Lower leg skin (tissue), 3 donors: Measurements from ENCODE around the gene PLEKHG2.

Experiments
- POLR2A ChIP-seq, 2 donors: fragments of 450-650 bp; IDR thresholded peaks; one replicate each; pipeline ENCODE4 v1.6.1; 2016 to 2017; ENCODE audit warnings: antibody characterized with exemption in 2 of 2, mild to moderate bottlenecking in 1 of 2, moderate library complexity in 1 of 2
- TF ChIP-seq, protein P1 (sequence below), 3 donors: fragments of 450-650 bp; IDR thresholded peaks; one replicate each; pipeline ENCODE4 v1.5.1; 2016; ENCODE audit warnings: antibody characterized with exemption in 3 of 3, mild to moderate bottlenecking in 3 of 3, moderate library complexity in 2 of 3

DNA sequence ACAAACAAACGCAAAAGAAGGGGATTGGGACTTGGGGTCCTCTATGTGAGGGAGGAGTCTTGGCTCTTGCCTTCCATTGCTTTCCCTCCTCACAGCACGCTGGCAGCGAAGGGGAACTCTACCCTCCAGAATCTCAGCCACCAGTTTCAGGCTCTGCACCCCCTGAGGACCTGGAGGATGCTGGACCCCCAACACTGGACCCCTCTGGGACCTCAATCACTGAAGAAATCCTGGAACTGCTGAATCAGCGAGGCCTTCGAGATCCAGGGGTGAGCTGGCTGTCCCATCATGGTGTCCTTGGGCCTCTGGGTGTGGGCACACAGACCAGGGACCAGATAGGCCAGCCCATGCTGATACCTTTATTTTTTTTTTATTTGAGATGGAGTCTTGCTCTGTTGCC, 9.6 kb downstream of the PLEKHG2 start:
- TF ChIP-seq, protein P1, sequence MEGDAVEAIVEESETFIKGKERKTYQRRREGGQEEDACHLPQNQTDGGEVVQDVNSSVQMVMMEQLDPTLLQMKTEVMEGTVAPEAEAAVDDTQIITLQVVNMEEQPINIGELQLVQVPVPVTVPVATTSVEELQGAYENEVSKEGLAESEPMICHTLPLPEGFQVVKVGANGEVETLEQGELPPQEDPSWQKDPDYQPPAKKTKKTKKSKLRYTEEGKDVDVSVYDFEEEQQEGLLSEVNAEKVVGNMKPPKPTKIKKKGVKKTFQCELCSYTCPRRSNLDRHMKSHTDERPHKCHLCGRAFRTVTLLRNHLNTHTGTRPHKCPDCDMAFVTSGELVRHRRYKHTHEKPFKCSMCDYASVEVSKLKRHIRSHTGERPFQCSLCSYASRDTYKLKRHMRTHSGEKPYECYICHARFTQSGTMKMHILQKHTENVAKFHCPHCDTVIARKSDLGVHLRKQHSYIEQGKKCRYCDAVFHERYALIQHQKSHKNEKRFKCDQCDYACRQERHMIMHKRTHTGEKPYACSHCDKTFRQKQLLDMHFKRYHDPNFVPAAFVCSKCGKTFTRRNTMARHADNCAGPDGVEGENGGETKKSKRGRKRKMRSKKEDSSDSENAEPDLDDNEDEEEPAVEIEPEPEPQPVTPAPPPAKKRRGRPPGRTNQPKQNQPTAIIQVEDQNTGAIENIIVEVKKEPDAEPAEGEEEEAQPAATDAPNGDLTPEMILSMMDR (IDR thresholded peaks at IDR 0.05): no peak
- TF ChIP-seq POLR2A (IDR thresholded peaks at IDR 0.05): no peak
